GM19023 (cell line): Measurements from ENCODE around the gene SSNA1.
"Not testable (repeated sequence)": the region's sequence is repeated elsewhere in the genome, so short reads cannot be mapped to it uniquely, and the experiment has no call there.

ENCODE experiments used
- ATAC-seq: cut with Tn5 transposase; IDR thresholded peaks from one replicate; pipeline ENCODE4 v1.9.1; 2021; ENCODE audit warnings: mild to moderate bottlenecking, moderate library complexity; ENCODE audit not compliant: unreplicated experiment

The SSNA1 gene

GRCh38 chr9:137229903-137230704 lies 41.6 kb downstream of the SSNA1 start:
- ATAC-seq: no peak

GRCh38 chr9:137230705-137231371 lies 42.4 kb downstream of the SSNA1 start, which contains the start of gene SLC34A3:
TSS of gene SLC34A3 (plus strand) at chr9:137230901. CDS start at chr9:137231703, 802 bp downstream.
- ATAC-seq: no peak

GRCh38 chr9:137231372-137232039 lies 43.0 kb downstream of the SSNA1 start:
- ATAC-seq: no peak

- ATAC-seq: no peak
Observed at GRCh38 chr9:137232101-137232500, 43.6 kb downstream of the SSNA1 start.

GRCh38 chr9:137232510-137232909 lies 44.0 kb downstream of the SSNA1 start:
- no peak for ATAC-seq

GRCh38 chr9:137233143-137233980 lies 44.9 kb downstream of the SSNA1 start:
- no peak for ATAC-seq

- ATAC-seq: no peak
Observed at GRCh38 chr9:137234055-137234697, 45.7 kb downstream of the SSNA1 start.

GRCh38 chr9:137234758-137235423 lies 46.4 kb downstream of the SSNA1 start:
- no peak for ATAC-seq

- ATAC-seq: no peak
Observed at GRCh38 chr9:137235424-137236237, 47.2 kb downstream of the SSNA1 start.

- ATAC-seq: no peak
Observed at GRCh38 chr9:137236238-137236935, 47.9 kb downstream of the SSNA1 start.

- ATAC-seq: no peak
Observed at GRCh38 chr9:137236936-137237421, 48.5 kb downstream of the SSNA1 start.

- no peak for ATAC-seq
Observed at GRCh38 chr9:137237759-137238726, 49.6 kb downstream of the SSNA1 start.

GRCh38 chr9:137239541-137240200 lies 51.2 kb downstream of the SSNA1 start:
- ATAC-seq: not testable (repeated sequence)
